Right atrium auricular region (tissue), 2 donors: ENCODE results near the gene CDC25C. TPM values are rescaled to one million over a fixed set of nuclear protein-coding genes. Genes with fewer than 3 reads are reported as not detected.
"Not testable (repeated sequence)": the region's sequence is repeated elsewhere in the genome, so short reads cannot be mapped to it uniquely, and the experiment has no call there.

Experiments
- DNase-seq: peaks from one replicate; pipeline ENCODE4 v3.0.0-alpha.2; 2019; ENCODE audit warnings: low spot score
- H3K27ac ChIP-seq, 2 donors: fragments of 200-600 bp; sonication (generic); 1 replicate in 1 of 2; 2 replicates in 1 of 2; pipeline ENCODE4 v1.5.1; 2016 to 2019
- H3K27me3 ChIP-seq, 2 donors: fragments of 200-600 bp; sonication (generic); one replicate each; pipeline versions ENCODE4 v1.5.1 to v1.6.0; 2017 to 2019
- H3K36me3 ChIP-seq: fragments of 200-600 bp; sonication (generic); one replicate; pipeline ENCODE4 v1.5.1; 2016
- H3K4me1 ChIP-seq, 2 donors: fragments of 200-600 bp; sonication (generic); one replicate each; pipeline versions ENCODE4 v1.5.1 to v1.6.0; 2017 to 2019
- H3K4me3 ChIP-seq, 2 donors: fragments of 200-600 bp; sonication (generic); 1 replicate in 1 of 2; 2 replicates in 1 of 2; pipeline ENCODE4 v1.5.1; 2017 to 2019; ENCODE audit warnings: mild to moderate bottlenecking in 1 of 2, moderate library complexity in 1 of 2
- H3K9me3 ChIP-seq, 2 donors: fragments of 200-600 bp; sonication (generic); one replicate each; pipeline ENCODE4 v1.5.1; 2019
- total RNA-seq, 2 donors: library from RNA; depleted of rRNA; stranded (reverse); fragments of >200 nt; gene quantifications; one replicate each; pipeline ENCODE4 v1.1.0, GENCODE V29; 2016
- TF ChIP-seq, protein P1 (sequence below), 2 donors: fragments of 200-600 bp; sonication (generic); IDR thresholded peaks; one replicate each; pipeline ENCODE4 v1.5.1; 2019; ENCODE audit warnings: antibody characterized with exemption in 2 of 2

The CDC25C gene
- total RNA-seq, 2 donors from 2014 or later = 0.30 TPM; not detected in 1

GRCh38 chr5:138338411-138339090 lies 6.9 kb upstream of the CDC25C start:
- Histone ChIP-seq H3K4me3 (peak overlapping the region; percentile 90 to 95), H3K36me3 (peaks cover 23% of the 10 kb centered on the region), H3K4me1 (peaks cover 0 to 35% of the 10 kb centered on the region in 2 donors), H3K27ac (peak overlapping the region; percentile 96 to 98), H3K9me3 (no peaks in the 10 kb centered on the region), H3K27me3 (no peaks in the 10 kb centered on the region)
- TF ChIP-seq, protein P1, sequence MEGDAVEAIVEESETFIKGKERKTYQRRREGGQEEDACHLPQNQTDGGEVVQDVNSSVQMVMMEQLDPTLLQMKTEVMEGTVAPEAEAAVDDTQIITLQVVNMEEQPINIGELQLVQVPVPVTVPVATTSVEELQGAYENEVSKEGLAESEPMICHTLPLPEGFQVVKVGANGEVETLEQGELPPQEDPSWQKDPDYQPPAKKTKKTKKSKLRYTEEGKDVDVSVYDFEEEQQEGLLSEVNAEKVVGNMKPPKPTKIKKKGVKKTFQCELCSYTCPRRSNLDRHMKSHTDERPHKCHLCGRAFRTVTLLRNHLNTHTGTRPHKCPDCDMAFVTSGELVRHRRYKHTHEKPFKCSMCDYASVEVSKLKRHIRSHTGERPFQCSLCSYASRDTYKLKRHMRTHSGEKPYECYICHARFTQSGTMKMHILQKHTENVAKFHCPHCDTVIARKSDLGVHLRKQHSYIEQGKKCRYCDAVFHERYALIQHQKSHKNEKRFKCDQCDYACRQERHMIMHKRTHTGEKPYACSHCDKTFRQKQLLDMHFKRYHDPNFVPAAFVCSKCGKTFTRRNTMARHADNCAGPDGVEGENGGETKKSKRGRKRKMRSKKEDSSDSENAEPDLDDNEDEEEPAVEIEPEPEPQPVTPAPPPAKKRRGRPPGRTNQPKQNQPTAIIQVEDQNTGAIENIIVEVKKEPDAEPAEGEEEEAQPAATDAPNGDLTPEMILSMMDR (IDR thresholded peaks at IDR 0.05) = no peak
- DNase-seq = no peak

DNA sequence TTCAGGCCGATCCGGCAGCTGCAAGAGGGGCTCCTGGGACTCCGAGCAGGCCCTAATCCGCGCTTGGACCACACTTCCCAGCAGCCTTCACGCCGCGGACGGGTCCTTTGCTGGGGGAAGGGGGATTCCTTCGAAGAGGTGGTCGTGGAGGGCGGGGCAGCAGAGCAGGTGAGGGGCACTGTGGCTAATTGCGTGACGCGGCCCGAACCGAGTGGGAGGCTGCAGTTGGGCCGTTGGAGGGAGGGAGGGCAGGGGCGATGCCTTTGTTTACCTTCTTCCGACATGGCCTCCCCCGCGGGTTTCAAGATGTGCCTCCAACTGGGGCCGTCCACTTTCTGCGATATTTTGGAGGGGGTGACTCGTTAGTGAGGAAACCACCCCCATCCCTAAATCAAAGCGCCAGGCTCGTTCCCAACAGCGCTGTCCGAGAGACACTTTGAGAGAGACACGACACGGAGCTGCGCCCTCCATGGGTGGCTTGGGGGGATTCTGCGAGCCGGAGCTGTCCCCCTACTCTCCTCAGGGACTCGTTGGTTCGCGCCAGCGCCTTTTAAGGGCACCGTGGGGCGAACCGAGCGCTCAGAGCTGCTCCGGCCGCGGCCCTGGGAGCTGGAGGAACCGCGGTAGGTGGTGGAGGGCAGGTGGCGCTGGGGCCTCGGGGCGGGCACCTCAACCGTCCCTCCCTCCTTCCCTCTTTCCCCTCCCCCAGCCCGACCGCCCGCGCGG lies 6.2 kb upstream of the CDC25C start, which contains the start of gene FAM53C:
Gene FAM53C (plus strand): TSS at position 582 of the 726 bp plus-strand sequence. CDS start 3,070 bp downstream, outside the sequence.
- H3K27ac ChIP-seq = peak within 1 kb of the TSS; percentile 96 to 98
- peak within 1 kb of the TSS; percentile 90 to 95 for H3K4me3 ChIP-seq
- H3K4me1 ChIP-seq = peaks cover 0 to 35% of the 10 kb centered on the region in 2 donors
- H3K9me3 ChIP-seq = no peaks in the 10 kb centered on the region
- TF ChIP-seq, protein P1 (IDR thresholded peaks at IDR 0.05) = no peak
- DNase-seq = peak; percentile 88
- H3K27me3 ChIP-seq = no peaks in the 10 kb centered on the region
- peaks cover 16% of the 10 kb centered on the region for H3K36me3 ChIP-seq

DNA sequence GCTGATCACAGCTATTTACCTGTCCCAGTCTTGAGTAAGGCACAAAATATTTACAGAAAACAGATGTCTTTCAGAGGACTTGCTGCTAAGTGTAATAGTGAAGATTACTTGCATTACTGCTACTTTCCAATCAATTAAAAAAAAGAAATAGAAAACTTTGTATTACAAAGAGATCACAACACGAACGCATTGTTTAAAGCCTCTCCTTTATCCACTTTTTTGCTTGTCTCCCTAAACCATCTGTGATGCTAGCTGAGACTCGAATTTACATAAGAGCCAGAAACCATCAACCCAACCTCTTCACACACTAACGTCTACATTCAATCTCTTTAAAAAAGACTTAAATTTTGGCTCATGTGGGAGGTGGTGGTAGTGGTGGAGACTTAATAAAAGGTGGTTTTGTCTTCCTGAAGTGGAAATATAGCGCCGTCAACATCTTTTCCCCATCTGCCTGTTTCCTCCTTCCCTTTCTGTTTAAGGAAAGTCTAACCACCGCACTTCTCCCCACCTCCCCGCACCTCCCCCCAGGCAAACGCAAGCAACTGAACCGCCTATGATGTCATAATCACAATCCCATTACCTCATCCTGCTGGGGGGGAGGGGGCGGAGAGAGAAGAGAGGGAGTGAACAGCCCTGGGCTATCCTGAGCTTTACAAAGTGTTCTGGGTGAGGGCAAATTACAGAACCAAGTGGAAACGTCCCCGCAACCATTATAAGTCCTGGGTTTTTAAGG lies 5.5 kb upstream of the CDC25C start:
- DNase-seq = peak; percentile 88
- H3K4me3 ChIP-seq = peak overlapping the region; percentile 90 to 95
- no peaks in the 10 kb centered on the region for H3K9me3 ChIP-seq
- peaks cover 9% of the 10 kb centered on the region for H3K36me3 ChIP-seq
- no peaks in the 10 kb centered on the region for H3K27me3 ChIP-seq
- H3K4me1 ChIP-seq = peaks cover 0 to 40% of the 10 kb centered on the region in 2 donors
- H3K27ac ChIP-seq = peak overlapping the region; percentile 96 to 98
- TF ChIP-seq, protein P1 (IDR thresholded peaks at IDR 0.05) = no peak

DNA sequence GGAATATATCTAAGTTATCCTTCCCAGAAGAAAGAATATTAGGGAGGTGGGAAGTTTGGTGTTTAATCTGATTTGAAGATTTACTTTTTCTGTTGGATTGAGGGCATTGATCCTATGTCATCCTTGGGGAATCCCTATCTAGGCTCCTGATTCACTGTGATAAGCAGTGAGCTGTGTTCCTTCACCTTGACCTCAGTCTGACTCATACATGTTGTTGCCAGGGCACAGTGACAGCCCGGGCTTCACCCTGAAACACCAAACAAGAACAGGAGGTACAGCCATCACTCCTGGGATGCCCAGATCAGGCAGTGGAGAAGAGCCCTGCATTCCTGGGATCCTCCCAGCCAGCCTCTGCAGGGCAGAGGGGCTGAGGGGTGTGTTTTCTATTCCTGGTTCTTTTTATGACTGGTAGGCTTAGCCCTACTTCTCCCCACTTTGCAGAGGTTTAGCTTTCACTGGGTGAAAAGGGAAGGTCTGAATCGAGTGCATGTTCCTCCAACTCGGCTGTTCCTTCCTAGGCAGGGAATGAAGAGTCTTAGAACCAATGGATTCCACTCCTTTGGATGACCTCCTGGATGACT lies 3.4 kb upstream of the CDC25C start:
- no peak overlapping the region for H3K27ac ChIP-seq
- H3K9me3 ChIP-seq = no peaks in the 10 kb centered on the region
- TF ChIP-seq, protein P1 (IDR thresholded peaks at IDR 0.05) = no peak
- H3K27me3 ChIP-seq = no peaks in the 10 kb centered on the region
- DNase-seq = no peak
- H3K36me3 ChIP-seq = no peaks in the 10 kb centered on the region
- no peak overlapping the region for H3K4me3 ChIP-seq
- H3K4me1 ChIP-seq = peaks cover 0 to 35% of the 10 kb centered on the region in 2 donors

GRCh38 chr5:138330813-138331448 lies 673 bp downstream of the CDC25C start:
- no peaks in the 10 kb centered on the region for H3K36me3 ChIP-seq
- H3K9me3 ChIP-seq = no peaks in the 10 kb centered on the region
- H3K4me3 ChIP-seq = peak overlapping the region; percentile 25 to 48
- H3K27me3 ChIP-seq = no peaks in the 10 kb centered on the region
- H3K27ac ChIP-seq = no peak overlapping the region
- DNase-seq = no peak
- peaks cover 0 to 14% of the 10 kb centered on the region in 2 donors for H3K4me1 ChIP-seq
- TF ChIP-seq, protein P1 (IDR thresholded peaks at IDR 0.05) = no peak

DNA sequence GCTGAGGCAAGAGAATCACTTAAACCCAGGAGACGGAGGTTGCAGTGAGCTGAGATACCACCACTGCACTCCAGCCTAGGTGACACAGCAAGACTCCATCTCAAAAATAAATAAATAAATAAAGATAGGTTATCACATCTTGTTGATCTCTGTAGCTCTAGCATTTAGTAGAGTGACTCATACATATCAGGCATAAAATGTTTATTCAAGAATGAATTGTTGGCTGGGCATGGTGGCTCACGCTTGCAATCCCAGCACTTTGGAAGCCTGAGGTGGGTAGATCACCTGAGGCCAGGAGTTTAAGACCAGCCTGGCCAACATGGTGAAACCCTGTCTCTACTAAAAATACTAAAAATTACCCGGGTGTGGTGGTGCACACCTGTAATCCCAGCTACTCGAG lies 13.4 kb downstream of the CDC25C start:
- H3K27ac ChIP-seq, H3K9me3 ChIP-seq, H3K27me3 ChIP-seq, H3K36me3 ChIP-seq, H3K4me1 ChIP-seq, DNase-seq, H3K4me3 ChIP-seq: not testable (repeated sequence)
